HG03521 (cell line): ENCODE results near the gene ST3GAL6.

Experiments
- ATAC-seq: cut with Tn5 transposase; IDR thresholded peaks from one replicate; pipeline ENCODE4 v1.9.1; 2021; ENCODE audit warnings: mild to moderate bottlenecking, moderate library complexity; ENCODE audit not compliant: unreplicated experiment

ST3GAL6 gene

DNA sequence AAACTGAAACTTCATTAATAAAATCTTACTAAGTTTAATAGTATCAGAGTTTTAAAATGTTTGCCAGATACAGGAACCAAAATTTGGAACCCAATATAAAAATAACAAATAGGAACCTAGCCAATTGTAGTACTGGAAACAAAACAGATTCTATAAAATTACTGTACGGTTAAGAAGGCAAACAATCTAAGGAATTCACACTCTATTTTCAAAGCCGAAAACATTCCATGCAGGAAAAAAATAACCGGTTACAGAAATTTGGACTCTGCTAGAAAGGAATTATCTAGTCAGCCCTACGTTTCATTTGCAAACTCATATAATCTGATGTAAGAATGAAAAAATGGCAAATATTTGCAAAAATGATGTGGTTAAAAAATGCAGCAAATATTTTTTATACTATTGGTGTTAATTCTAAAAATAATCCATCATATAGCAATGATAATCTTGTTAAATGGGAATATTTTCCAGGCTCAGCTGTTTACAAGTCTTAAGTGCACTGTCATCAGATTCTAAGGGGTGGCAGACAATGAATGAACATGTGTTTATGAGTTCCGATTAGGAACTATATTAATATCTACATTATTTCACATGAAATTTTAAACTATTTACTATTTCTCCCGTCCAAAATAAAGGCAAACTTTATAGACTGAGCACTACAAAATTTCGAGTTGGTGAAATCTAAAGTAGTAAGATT is 80.3 kb downstream of the ST3GAL6 start:
- ATAC-seq, result no peak
